DOHH2 (cell line): ENCODE results near the gene SON.

Source experiments
- H3F3A ChIP-seq: fragments of 200-600 bp; sonication (generic), shearing (Covaris generic); 2 replicates; pipeline ENCODE4 v1.6.0; 2016; ENCODE audit warnings: antibody characterized with exemption, mild to moderate bottlenecking; ENCODE audit not compliant: control insufficient read depth, insufficient read depth
- H3K27ac ChIP-seq: fragments of 200-600 bp; sonication (generic); 2 replicates; pipeline ENCODE4 v1.5.1; 2014; ENCODE audit warnings: low read depth, mild to moderate bottlenecking, low read length, moderate library complexity
- H3K27me3 ChIP-seq: fragments of 200-600 bp; sonication (generic); 2 replicates; pipeline ENCODE4 v1.6.1; 2014; ENCODE audit warnings: mild to moderate bottlenecking, low read length, mixed read lengths; ENCODE audit not compliant: control insufficient read depth
- H3K36me3 ChIP-seq: fragments of 200-600 bp; sonication (generic); 2 replicates; pipeline ENCODE4 v1.6.1; 2014; ENCODE audit warnings: mild to moderate bottlenecking, low read length, moderate library complexity, mixed read lengths; ENCODE audit not compliant: control insufficient read depth
- H3K4me1 ChIP-seq: fragments of 200-600 bp; sonication (generic); 2 replicates; pipeline ENCODE4 v1.6.1; 2014; ENCODE audit warnings: mild to moderate bottlenecking, low read length, mixed read lengths; ENCODE audit not compliant: control insufficient read depth
- H3K4me2 ChIP-seq: fragments of 200-600 bp; sonication (generic); 2 replicates; pipeline ENCODE4 v1.6.0; 2014; ENCODE audit warnings: mild to moderate bottlenecking, low read length, moderate library complexity
- H3K4me3 ChIP-seq: fragments of 200-600 bp; sonication (generic); 2 replicates; pipeline ENCODE4 v1.5.1; 2014; ENCODE audit warnings: mild to moderate bottlenecking, low read length, mixed read lengths
- H3K79me2 ChIP-seq: fragments of 200-600 bp; sonication (generic); 2 replicates; pipeline ENCODE4 v1.6.1; 2014; ENCODE audit warnings: mild to moderate bottlenecking, low read length, mixed read lengths; ENCODE audit not compliant: control insufficient read depth
- H3K9me2 ChIP-seq: fragments of 200-600 bp; sonication (generic); replicated peaks from 2 replicates; pipeline ENCODE4 v1.6.1; 2014; ENCODE audit warnings: mild to moderate bottlenecking, low read length, mixed read lengths; ENCODE audit not compliant: control insufficient read depth
- H3K9me3 ChIP-seq: fragments of 200-600 bp; sonication (generic); 2 replicates; pipeline ENCODE4 v1.6.1; 2014; ENCODE audit warnings: antibody characterized with exemption, low read length, mixed read lengths; ENCODE audit not compliant: control insufficient read depth, insufficient read depth
- H4K20me1 ChIP-seq: fragments of 200-600 bp; sonication (generic); 2 replicates; pipeline ENCODE4 v1.6.0; 2014; ENCODE audit warnings: low read depth, mild to moderate bottlenecking, antibody characterized with exemption, low read length, moderate library complexity; ENCODE audit not compliant: control insufficient read depth, insufficient read depth
- EZH2phosphoT487 ChIP-seq: fragments of 200-600 bp; sonication (generic); IDR thresholded peaks from 2 replicates; pipeline ENCODE4 v1.6.1; 2017; ENCODE audit warnings: borderline replicate concordance, mild to moderate bottlenecking, antibody characterized with exemption, low read length, moderate library complexity, mixed read lengths
- TF ChIP-seq, protein P1 (sequence below): fragments of 200-600 bp; sonication (generic); IDR thresholded peaks from one replicate; pipeline ENCODE4 v1.5.1; 2014; ENCODE audit warnings: antibody characterized with exemption, mild to moderate bottlenecking, low read depth, low read length; ENCODE audit not compliant: poor library complexity, severe bottlenecking

SON gene

DNA sequence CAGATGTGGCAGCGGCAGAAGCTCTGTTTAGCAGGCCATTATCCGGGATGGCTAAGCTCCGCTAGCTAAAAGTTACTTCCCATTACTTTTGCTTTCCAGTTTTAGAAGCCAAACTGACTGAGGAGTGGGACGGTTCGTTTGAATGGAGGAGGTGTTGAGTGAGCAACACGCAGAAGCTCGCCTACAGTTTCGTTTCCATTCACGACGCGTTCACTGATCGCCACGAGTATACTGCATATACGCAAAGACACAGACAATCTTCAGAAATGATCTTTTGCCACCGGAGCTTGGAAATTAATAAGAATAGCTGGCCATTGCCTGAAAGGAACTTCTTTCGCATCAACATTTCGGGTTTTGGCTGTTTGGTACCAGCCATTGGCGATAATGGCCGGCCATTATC is 14.6 kb downstream of the SON start:
- H3K4me3 ChIP-seq: no peak overlapping the region
- H3K27me3 ChIP-seq: no peaks in the 10 kb centered on the region
- no peak overlapping the region for H3K27ac ChIP-seq
- H3K4me1 ChIP-seq: no peaks in the 10 kb centered on the region
- peaks cover 97% of the 10 kb centered on the region for H3K79me2 ChIP-seq
- no peaks in the 10 kb centered on the region for H3K9me2 ChIP-seq
- TF ChIP-seq, protein P1, sequence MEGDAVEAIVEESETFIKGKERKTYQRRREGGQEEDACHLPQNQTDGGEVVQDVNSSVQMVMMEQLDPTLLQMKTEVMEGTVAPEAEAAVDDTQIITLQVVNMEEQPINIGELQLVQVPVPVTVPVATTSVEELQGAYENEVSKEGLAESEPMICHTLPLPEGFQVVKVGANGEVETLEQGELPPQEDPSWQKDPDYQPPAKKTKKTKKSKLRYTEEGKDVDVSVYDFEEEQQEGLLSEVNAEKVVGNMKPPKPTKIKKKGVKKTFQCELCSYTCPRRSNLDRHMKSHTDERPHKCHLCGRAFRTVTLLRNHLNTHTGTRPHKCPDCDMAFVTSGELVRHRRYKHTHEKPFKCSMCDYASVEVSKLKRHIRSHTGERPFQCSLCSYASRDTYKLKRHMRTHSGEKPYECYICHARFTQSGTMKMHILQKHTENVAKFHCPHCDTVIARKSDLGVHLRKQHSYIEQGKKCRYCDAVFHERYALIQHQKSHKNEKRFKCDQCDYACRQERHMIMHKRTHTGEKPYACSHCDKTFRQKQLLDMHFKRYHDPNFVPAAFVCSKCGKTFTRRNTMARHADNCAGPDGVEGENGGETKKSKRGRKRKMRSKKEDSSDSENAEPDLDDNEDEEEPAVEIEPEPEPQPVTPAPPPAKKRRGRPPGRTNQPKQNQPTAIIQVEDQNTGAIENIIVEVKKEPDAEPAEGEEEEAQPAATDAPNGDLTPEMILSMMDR: no peak
- TF ChIP-seq EZH2phosphoT487: no peak
- no peak overlapping the region for H3K4me2 ChIP-seq
- peaks cover 34% of the 10 kb centered on the region; the same call in 1 of the 2 replicates for H4K20me1 ChIP-seq
- H3F3A ChIP-seq: peaks cover 19% of the 10 kb centered on the region
- no peaks in the 10 kb centered on the region for H3K9me3 ChIP-seq
- H3K36me3 ChIP-seq: peaks cover 96% of the 10 kb centered on the region

DNA sequence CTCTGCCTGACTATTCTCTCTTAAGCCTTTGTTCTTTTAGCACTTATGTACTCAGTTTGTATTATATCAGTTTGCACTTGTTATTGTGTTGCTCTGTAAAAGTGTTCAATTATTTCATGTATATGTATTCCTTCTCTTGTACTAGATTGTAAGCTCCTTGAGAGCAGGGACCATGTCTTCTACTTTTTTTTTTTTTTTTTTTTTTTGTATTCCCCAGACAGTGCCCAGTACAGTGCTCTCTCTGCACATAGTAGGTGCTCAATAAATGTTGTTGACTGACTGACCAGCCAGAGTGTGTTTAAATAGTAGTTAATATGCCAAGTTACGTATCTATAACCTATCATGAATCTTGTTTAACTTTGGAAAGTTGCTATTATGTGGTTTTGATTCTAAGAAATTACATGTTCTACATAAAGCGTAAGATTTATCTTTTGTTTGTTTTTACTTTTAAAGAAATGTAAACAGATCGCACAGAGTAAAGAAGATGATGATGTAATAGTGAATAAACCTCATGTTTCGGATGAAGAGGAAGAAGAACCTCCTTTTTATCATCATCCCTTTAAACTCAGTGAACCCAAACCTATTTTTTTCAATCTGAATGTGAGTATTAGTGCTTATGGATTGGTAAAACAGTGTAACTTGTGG is 16.1 kb downstream of the SON start:
- peaks cover 95% of the 10 kb centered on the region for H3K79me2 ChIP-seq
- TF ChIP-seq EZH2phosphoT487: no peak
- TF ChIP-seq, protein P1: no peak
- H4K20me1 ChIP-seq: peaks cover 24% of the 10 kb centered on the region; the same call in 1 of the 2 replicates

DNA sequence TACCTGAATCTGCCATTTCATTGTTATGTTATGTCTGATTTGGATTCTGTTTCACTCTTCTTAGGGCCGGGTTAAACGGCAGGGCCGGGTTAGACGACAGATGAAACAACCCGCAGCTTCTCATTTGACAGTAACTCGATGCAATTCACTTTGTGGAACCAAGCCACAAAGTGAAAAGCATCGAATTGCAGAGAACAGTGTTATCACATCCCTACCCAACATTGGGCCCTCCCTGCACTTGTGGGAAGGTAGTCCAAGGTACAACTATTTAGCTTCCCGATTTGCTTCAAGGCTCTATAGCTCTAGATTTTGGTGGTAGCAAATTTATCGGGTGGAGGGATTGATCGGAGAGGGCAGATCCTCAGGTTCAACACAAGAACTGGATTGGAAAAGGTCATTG is 17.0 kb downstream of the SON start:
- H3K4me2 ChIP-seq: no peak overlapping the region
- H3K4me1 ChIP-seq: no peaks in the 10 kb centered on the region
- H3K79me2 ChIP-seq: peaks cover 91% of the 10 kb centered on the region
- no peaks in the 10 kb centered on the region for H3K9me2 ChIP-seq
- TF ChIP-seq, protein P1: no peak
- TF ChIP-seq EZH2phosphoT487: no peak
- H3K36me3 ChIP-seq: peaks cover 95% of the 10 kb centered on the region
- H3F3A ChIP-seq: peaks cover 17% of the 10 kb centered on the region
- H3K4me3 ChIP-seq: no peak overlapping the region
- H3K27ac ChIP-seq: no peak overlapping the region
- H3K9me3 ChIP-seq: no peaks in the 10 kb centered on the region
- H4K20me1 ChIP-seq: peaks cover 18% of the 10 kb centered on the region; the same call in 1 of the 2 replicates
- H3K27me3 ChIP-seq: no peaks in the 10 kb centered on the region

More for the DNA sequence above, 16.1 kb downstream of the SON start:
- H3K9me3 ChIP-seq: no peaks in the 10 kb centered on the region
- H3K4me1 ChIP-seq: no peaks in the 10 kb centered on the region
- H3K27me3 ChIP-seq: no peaks in the 10 kb centered on the region
- H3F3A ChIP-seq: peaks cover 22% of the 10 kb centered on the region
- H3K9me2 ChIP-seq: no peaks in the 10 kb centered on the region
- no peak overlapping the region for H3K4me2 ChIP-seq
- no peak overlapping the region for H3K27ac ChIP-seq
- no peak overlapping the region for H3K4me3 ChIP-seq
- peaks cover 96% of the 10 kb centered on the region for H3K36me3 ChIP-seq
